SK-N-MC (cell line): ENCODE data around the gene SNX24.

Experiments
- EZH2 ChIP-seq: fragments of 200-600 bp; sonication (generic); IDR thresholded peaks from one replicate; pipeline ENCODE4 v1.6.1; 2017; ENCODE audit warnings: antibody characterized with exemption
- POLR2AphosphoS5 ChIP-seq: IDR thresholded peaks from 2 replicates; pipeline ENCODE4 v1.6.1; 2012; ENCODE audit warnings: mild to moderate bottlenecking, low read depth, low read length, borderline replicate concordance

DNA sequence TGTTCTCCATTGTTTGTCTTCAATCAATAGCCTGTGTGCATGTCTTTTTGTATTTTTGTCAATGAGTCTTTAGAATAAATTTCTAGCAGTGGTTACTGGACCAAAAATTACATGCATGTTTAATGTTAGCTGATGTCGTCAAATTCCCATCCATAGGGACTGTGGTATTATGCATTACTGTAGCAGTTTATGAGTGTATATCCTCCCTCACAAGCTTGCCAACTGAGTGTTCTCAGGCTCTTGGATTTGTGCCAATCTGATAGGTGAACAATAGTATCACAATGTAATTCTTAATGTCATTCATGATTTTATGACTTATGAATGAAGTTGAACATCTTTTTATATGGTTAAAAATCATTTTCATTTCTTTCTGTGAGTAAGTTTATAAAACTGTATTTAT, 13.0 kb downstream of the SNX24 start:
- TF ChIP-seq POLR2AphosphoS5 (no peak), EZH2 (no peak)
